Stimulated activated CD4-positive, alpha-beta T cell treated with anti-CD3 and anti-CD28 coated beads, TNF-alpha, amount 100 ng/mL, for 4 hours (primary cell): Measurements from ENCODE around the gene SCYGR4.
"Not testable (repeated sequence)": the region's sequence is repeated elsewhere in the genome, so short reads cannot be mapped to it uniquely, and the experiment has no call there.

Source experiments
- DNase-seq, 3 experiments: peaks; one replicate each; pipeline ENCODE4 v3.0.0-alpha.2; 2020; ENCODE audit warnings: low read depth in 3 of 3

The SCYGR4 gene

DNA sequence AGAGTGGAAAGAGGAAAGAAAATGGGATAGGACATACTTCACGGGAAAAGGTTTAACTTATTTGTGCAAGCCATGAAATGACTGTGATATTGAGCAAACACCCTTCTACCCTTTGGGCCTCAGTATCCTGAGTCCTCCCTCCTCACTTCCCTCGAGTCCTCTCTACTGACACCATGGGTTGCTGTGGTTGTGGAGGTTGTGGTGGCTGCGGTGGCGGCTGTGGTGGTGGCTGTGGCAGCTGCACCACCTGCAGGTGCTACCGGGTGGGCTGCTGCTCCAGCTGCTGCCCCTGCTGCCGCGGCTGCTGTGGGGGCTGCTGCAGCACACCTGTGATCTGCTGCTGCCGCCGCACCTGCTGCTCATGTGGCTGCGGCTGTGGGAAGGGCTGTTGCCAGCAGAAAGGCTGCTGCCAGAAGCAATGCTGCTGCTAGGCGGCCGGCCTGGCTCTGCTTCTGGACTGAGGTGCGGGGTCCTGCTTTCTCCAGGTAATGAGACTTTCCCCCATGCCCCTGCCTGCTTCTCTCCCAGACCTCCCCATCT is 49.4 kb downstream of the SCYGR4 start, which contains the start of gene SCYGR5:
SCYGR5 (plus strand) TSS at position 174 of the 540 bp plus-strand sequence; CDS start at position 174, 0 bp downstream.
- not testable (repeated sequence) for DNase-seq
